Measurements from ENCODE around the gene WDR18. TPM values are rescaled to one million over a fixed set of nuclear protein-coding genes. Genes with fewer than 3 reads are reported as not detected.

WDR18 gene
- total RNA-seq, 1 experiment from 2014 or later, result 41.1 TPM

DNA sequence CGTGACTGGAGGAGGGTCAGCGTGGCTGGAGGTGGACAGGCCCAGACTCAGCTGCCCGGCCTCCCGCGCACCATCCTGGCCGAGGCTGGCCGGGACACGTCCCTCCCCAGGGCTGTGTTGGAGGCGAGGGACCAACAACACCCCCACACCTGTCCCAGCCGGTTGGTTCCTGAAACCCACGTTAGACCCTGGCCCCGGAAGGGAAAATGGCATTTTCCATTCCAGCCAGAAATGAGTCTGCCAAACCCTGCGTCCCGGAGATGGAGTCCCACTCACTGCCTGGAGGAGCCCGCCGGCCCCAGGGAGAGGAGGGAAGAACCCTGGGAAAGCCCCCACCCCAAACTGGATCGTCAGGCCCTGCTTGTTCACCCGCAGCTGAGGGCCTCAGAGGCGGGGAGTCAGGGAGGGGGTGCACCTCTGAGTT lies 4.8 kb upstream of the WDR18 start:
- H3K36me3 ChIP-seq (ENCODE audit: insufficient read depth, low read length), result no peaks in the 10 kb centered on the region
- no peak overlapping the region for H2AFZ ChIP-seq (ENCODE audit: low read length)
- H4K20me1 ChIP-seq (ENCODE audit: insufficient read depth, low read depth, low read length), result no peaks in the 10 kb centered on the region
- no peaks in the 10 kb centered on the region for H3K9me3 ChIP-seq (ENCODE audit: low read length)
- no peak for DNase-seq
- no peak overlapping the region for H3K4me2 ChIP-seq (ENCODE audit: low read depth, low read length, poor library complexity, severe bottlenecking)
- H3K27ac ChIP-seq (ENCODE audit: low read length), result no peak overlapping the region
- H3K79me2 ChIP-seq (ENCODE audit: low read length), result peaks cover under 1% of the 10 kb centered on the region; the same call in 1 of the 2 replicates
- no peak overlapping the region for H3K4me3 ChIP-seq (ENCODE audit: low read length)
- H3K9ac ChIP-seq (ENCODE audit: low read length), result no peak overlapping the region
- H3K4me1 ChIP-seq (ENCODE audit: low read length), result peaks cover 12% of the 10 kb centered on the region
- no peaks in the 10 kb centered on the region for H3K9me2 ChIP-seq (replicated peaks; ENCODE audit: insufficient read depth, low read length)
- no peaks in the 10 kb centered on the region for H3K27me3 ChIP-seq (ENCODE audit: low read length)

DNA sequence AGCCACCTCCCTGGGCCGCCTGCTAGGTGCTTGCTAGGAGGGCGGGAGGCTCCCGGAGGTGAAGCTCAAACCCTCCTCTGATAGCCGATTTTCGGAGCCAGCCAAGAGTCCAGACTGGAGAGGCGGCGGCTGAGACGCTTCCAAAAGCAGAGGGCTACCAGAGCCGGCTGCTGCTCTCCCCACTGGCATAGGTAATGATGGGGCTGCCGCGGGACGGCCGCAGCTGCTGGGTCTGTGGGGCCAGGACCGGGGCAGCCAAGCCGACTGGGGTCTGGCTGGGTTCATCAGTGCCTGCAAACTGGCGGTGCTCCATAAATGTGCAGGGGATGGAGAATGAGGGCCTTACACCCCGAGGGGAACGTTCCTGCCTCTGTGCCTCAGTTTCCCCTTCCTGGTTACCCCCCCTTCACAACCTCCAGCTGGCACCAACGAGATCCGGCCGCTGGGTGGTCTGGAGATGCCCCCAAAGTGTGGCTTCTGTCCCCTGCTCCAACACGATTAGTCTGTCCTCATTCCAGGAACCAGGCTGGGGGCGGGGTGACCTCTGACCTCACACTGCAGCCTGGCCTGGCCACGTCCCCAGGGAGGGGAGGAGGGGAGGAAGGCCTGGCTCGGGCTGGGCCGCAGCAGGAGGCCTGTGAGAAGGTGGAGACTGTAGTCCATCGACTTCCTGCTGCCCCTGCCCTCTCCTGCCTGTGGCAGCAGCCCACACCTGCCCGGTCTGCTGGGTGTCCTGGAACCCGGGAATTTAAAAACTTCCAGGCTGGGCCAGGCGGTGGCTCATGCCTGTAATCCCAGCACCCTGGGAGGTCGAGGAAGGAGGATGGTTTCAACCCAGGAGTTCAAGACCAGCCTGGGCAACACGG lies 3.8 kb upstream of the WDR18 start:
- H3K9me2 ChIP-seq (replicated peaks; ENCODE audit: insufficient read depth, low read length), result no peaks in the 10 kb centered on the region
- no peak overlapping the region for H3K4me3 ChIP-seq (ENCODE audit: low read length)
- no peak overlapping the region for H3K4me2 ChIP-seq (ENCODE audit: low read depth, low read length, poor library complexity, severe bottlenecking)
- H4K20me1 ChIP-seq (ENCODE audit: insufficient read depth, low read depth, low read length), result no peaks in the 10 kb centered on the region
- H2AFZ ChIP-seq (ENCODE audit: low read length), result no peak overlapping the region
- H3K9me3 ChIP-seq (ENCODE audit: low read length), result no peaks in the 10 kb centered on the region
- DNase-seq, result no peak
- H3K36me3 ChIP-seq (ENCODE audit: insufficient read depth, low read length), result no peaks in the 10 kb centered on the region
- peaks cover 19% of the 10 kb centered on the region for H3K4me1 ChIP-seq (ENCODE audit: low read length)
- no peaks in the 10 kb centered on the region for H3K27me3 ChIP-seq (ENCODE audit: low read length)
- peaks cover 10% of the 10 kb centered on the region; the same call in 1 of the 2 replicates for H3K79me2 ChIP-seq (ENCODE audit: low read length)
- no peak overlapping the region for H3K9ac ChIP-seq (ENCODE audit: low read length)
- no peak overlapping the region for H3K27ac ChIP-seq (ENCODE audit: low read length)

DNA sequence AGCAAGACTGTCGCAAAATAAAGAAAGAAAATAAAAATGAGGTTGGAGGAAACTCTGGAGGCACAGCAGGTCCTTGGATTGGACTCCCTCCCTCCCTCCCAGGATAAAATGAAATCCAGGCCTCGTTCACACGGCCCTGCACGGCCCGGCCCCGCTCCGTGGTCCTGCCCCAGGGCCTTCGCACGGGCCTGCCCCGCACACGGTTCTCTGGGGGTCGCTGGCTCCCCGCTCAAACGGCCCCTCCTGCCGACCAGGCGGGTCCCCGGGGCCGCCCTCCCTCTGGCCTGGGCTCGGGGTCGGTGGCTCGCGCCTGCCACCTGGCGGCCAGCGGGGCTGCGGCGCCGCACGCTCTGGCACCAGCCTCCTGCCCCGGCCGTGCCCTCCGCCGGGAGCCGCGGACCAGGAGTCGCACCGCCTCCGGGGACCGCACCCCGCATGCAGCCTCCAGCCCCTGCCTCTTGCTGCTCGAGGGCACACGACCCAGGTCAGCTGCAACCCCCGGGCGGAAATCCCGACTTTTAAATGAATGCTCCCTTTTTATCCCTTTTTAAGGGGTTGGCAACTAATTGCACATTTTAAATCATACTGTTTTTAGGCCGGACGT lies 1.5 kb upstream of the WDR18 start:
- no peaks in the 10 kb centered on the region for H4K20me1 ChIP-seq (ENCODE audit: insufficient read depth, low read depth, low read length)
- no peaks in the 10 kb centered on the region for H3K36me3 ChIP-seq (ENCODE audit: insufficient read depth, low read length)
- peak; percentile 87 for DNase-seq
- peaks cover 14% of the 10 kb centered on the region; the same call in 1 of the 2 replicates for H3K79me2 ChIP-seq (ENCODE audit: low read length)
- H3K9me2 ChIP-seq (replicated peaks; ENCODE audit: insufficient read depth, low read length), result no peaks in the 10 kb centered on the region
- H3K9ac ChIP-seq (ENCODE audit: low read length), result peak overlapping the region; percentile 53
- H2AFZ ChIP-seq (ENCODE audit: low read length), result peak overlapping the region; percentile 85; the same call in 1 of the 2 replicates
- peak overlapping the region; percentile 54 for H3K4me2 ChIP-seq (ENCODE audit: low read depth, low read length, poor library complexity, severe bottlenecking)
- H3K27me3 ChIP-seq (ENCODE audit: low read length), result no peaks in the 10 kb centered on the region
- no peak overlapping the region; the same call in 1 of the 2 replicates for H3K4me3 ChIP-seq (ENCODE audit: low read length)
- H3K4me1 ChIP-seq (ENCODE audit: low read length), result peaks cover 21% of the 10 kb centered on the region
- no peak overlapping the region for H3K27ac ChIP-seq (ENCODE audit: low read length)
- no peaks in the 10 kb centered on the region for H3K9me3 ChIP-seq (ENCODE audit: low read length)

DNA sequence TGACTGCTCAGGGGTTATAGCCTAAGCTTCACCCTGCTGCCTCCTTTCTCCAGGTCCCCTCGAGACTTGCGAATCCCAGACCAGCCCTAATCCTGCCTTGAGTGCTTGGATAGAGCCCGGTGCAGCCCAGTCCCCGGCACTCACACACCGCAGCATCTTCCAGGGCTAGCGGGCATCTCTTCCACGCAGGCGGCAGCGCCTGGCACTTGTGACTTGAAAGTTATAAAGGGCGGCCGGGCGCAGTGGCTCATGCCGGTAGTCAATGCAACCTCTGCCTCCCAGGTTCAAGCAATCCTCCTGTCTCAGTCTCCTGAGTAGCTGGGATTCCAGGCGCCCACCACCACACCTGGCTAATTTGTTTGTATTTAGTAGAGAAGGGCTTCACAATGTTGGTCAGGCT lies 1.9 kb downstream of the WDR18 start:
- Histone ChIP-seq H3K36me3 (ENCODE audit: insufficient read depth, low read length) (peaks cover 6% of the 10 kb centered on the region; the same call in 1 of the 2 replicates), H3K27me3 (ENCODE audit: low read length) (no peaks in the 10 kb centered on the region), H3K9me3 (ENCODE audit: low read length) (no peaks in the 10 kb centered on the region; the same call in 1 of the 2 replicates), H2AFZ (ENCODE audit: low read length) (no peak overlapping the region), H3K9ac (ENCODE audit: low read length) (no peak overlapping the region), H4K20me1 (ENCODE audit: insufficient read depth, low read depth, low read length) (0 out of 2 replicates have a peak, but pooled peaks cover 2% of the 10 kb centered on the region), H3K4me1 (ENCODE audit: low read length) (peaks cover 21% of the 10 kb centered on the region), H3K4me3 (ENCODE audit: low read length) (no peak overlapping the region), H3K9me2 (replicated peaks; ENCODE audit: insufficient read depth, low read length) (no peaks in the 10 kb centered on the region), H3K4me2 (ENCODE audit: low read depth, low read length, poor library complexity, severe bottlenecking) (no peak overlapping the region), H3K27ac (ENCODE audit: low read length) (no peak overlapping the region), H3K79me2 (ENCODE audit: low read length) (peaks cover 14% of the 10 kb centered on the region; the same call in 1 of the 2 replicates)
- DNase-seq, result no peak

DNA sequence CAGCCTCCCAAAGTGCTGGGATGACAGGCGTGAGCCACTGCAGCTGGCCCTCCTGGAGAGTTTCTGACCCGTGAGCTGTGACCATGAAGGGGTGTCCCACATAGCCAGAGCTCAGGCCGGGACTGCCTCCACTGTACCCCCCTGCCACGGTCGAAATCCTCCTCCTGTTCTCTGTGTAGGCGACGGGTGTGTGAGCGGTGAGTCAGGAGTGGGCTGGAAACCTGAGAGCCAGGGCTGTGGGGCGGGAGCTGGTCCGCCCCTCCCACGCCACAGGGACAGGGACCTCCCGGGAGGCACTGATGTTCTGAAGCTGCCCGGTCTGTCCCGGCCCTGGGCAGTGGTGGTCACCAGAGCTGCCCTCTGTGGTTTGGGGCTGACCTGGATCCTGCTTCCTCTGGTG lies 3.9 kb downstream of the WDR18 start:
- H3K4me3 ChIP-seq (ENCODE audit: low read length), result no peak overlapping the region
- no peak overlapping the region for H3K9ac ChIP-seq (ENCODE audit: low read length)
- H2AFZ ChIP-seq (ENCODE audit: low read length), result no peak overlapping the region
- H3K36me3 ChIP-seq (ENCODE audit: insufficient read depth, low read length), result peaks cover 15% of the 10 kb centered on the region; the same call in 1 of the 2 replicates
- no peak for DNase-seq
- H3K9me2 ChIP-seq (replicated peaks; ENCODE audit: insufficient read depth, low read length), result no peaks in the 10 kb centered on the region
- H3K79me2 ChIP-seq (ENCODE audit: low read length), result peaks cover 14% of the 10 kb centered on the region; the same call in 1 of the 2 replicates
- no peak overlapping the region for H3K4me2 ChIP-seq (ENCODE audit: low read depth, low read length, poor library complexity, severe bottlenecking)
- H3K27ac ChIP-seq (ENCODE audit: low read length), result no peak overlapping the region
- no peaks in the 10 kb centered on the region; the same call in 1 of the 2 replicates for H3K9me3 ChIP-seq (ENCODE audit: low read length)
- peaks cover 12% of the 10 kb centered on the region; the same call in 1 of the 2 replicates for H4K20me1 ChIP-seq (ENCODE audit: insufficient read depth, low read depth, low read length)
- no peaks in the 10 kb centered on the region for H3K27me3 ChIP-seq (ENCODE audit: low read length)
- H3K4me1 ChIP-seq (ENCODE audit: low read length), result peaks cover 18% of the 10 kb centered on the region

DNA sequence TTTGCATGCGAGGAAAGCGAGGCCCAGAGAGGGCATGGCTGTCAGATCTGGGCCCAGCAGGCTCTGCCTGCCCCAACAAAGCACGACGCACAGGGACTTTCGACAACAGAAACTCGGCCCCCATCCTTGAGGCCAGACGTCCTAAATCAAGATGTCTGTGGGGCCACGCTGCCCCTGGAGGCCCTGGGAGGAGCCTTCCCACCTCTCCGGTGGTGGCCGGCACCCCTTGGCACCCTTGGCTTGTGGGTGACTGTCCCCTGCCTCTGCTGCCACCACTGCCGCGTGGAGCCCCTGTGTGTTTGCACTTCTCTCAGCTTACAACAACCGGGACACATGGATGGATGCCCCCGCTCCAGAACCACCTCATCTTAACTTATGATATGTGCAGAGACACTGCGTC lies 4.4 kb downstream of the WDR18 start:
- Histone ChIP-seq H4K20me1 (ENCODE audit: insufficient read depth, low read depth, low read length) (peaks cover 12% of the 10 kb centered on the region; the same call in 1 of the 2 replicates), H3K27me3 (ENCODE audit: low read length) (no peaks in the 10 kb centered on the region), H3K4me1 (ENCODE audit: low read length) (peaks cover 15% of the 10 kb centered on the region), H3K27ac (ENCODE audit: low read length) (no peak overlapping the region), H3K9me2 (replicated peaks; ENCODE audit: insufficient read depth, low read length) (no peaks in the 10 kb centered on the region), H3K9me3 (ENCODE audit: low read length) (no peaks in the 10 kb centered on the region; the same call in 1 of the 2 replicates), H3K4me2 (ENCODE audit: low read depth, low read length, poor library complexity, severe bottlenecking) (no peak overlapping the region), H3K4me3 (ENCODE audit: low read length) (no peak overlapping the region), H2AFZ (ENCODE audit: low read length) (no peak overlapping the region), H3K9ac (ENCODE audit: low read length) (no peak overlapping the region), H3K36me3 (ENCODE audit: insufficient read depth, low read length) (peaks cover 15% of the 10 kb centered on the region; the same call in 1 of the 2 replicates), H3K79me2 (ENCODE audit: low read length) (peaks cover 14% of the 10 kb centered on the region; the same call in 1 of the 2 replicates)
- DNase-seq, result no peak

DNA sequence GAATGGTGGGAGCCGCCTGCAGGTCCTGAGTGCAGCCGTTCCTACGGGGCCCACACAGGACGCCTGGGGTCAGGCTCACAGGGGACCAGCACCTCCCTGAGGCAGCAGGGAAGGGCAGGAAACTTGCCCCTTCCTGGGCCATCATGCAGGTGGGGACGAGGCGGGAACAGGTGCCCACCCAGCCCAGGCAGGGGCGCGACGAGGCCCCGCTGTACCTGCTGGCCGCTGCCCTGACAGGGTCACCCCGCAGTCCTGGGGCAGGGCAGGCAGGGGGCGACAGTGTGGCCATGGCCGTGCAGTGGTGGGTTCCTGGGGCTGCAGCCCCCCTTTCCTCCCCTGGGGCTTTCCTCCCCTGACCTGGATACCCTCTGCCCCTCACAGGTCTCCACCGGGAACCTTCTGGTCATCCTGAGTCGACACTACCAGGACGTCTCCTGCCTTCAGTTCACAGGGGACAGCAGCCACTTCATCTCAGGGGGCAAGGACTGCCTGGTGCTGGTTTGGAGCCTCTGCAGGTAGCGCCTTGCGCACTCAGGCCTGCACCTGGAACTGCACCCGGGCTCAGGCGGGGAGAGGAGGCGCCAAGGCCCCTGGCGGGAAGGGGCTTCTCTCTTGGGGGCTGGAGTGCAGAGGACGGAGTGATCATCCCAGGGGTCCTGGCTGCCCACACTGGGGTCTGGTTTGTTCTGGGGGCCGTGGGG lies 5.4 kb downstream of the WDR18 start:
- Histone ChIP-seq H3K36me3 (ENCODE audit: insufficient read depth, low read length) (peaks cover 15% of the 10 kb centered on the region; the same call in 1 of the 2 replicates), H3K9me2 (replicated peaks; ENCODE audit: insufficient read depth, low read length) (no peaks in the 10 kb centered on the region), H2AFZ (ENCODE audit: low read length) (no peak overlapping the region), H4K20me1 (ENCODE audit: insufficient read depth, low read depth, low read length) (peaks cover 15% of the 10 kb centered on the region; the same call in 1 of the 2 replicates), H3K4me2 (ENCODE audit: low read depth, low read length, poor library complexity, severe bottlenecking) (no peak overlapping the region), H3K9ac (ENCODE audit: low read length) (no peak overlapping the region), H3K79me2 (ENCODE audit: low read length) (peaks cover 11% of the 10 kb centered on the region; the same call in 1 of the 2 replicates), H3K9me3 (ENCODE audit: low read length) (no peaks in the 10 kb centered on the region; the same call in 1 of the 2 replicates), H3K27me3 (ENCODE audit: low read length) (no peaks in the 10 kb centered on the region), H3K27ac (ENCODE audit: low read length) (no peak overlapping the region), H3K4me1 (ENCODE audit: low read length) (peaks cover 10% of the 10 kb centered on the region), H3K4me3 (ENCODE audit: low read length) (no peak overlapping the region)
- DNase-seq, result no peak

All from Karpas-422 (cell line).